ENCODE data around the gene AJAP1.

AJAP1 gene

GRCh38 chr1:4631321-4631720 lies 23.1 kb upstream of the AJAP1 start:
- no peak for DNase-seq (ENCODE audit: low read depth)

GRCh38 chr1:4633346-4633745 lies 21.1 kb upstream of the AJAP1 start:
- DNase-seq (ENCODE audit: low read depth): no peak

GRCh38 chr1:4634156-4634792 lies 20.1 kb upstream of the AJAP1 start:
- DNase-seq (ENCODE audit: low read depth): no peak

GRCh38 chr1:4634793-4635406 lies 19.5 kb upstream of the AJAP1 start:
- DNase-seq (ENCODE audit: low read depth): no peak

- DNase-seq (ENCODE audit: low read depth): no peak
These were observed 18.2 kb upstream of the AJAP1 start for GRCh38 chr1:4636186-4636585.

GRCh38 chr1:4636644-4637380 lies 17.6 kb upstream of the AJAP1 start:
- DNase-seq (ENCODE audit: low read depth): no peak

- DNase-seq (ENCODE audit: low read depth): no peak
These were observed 16.6 kb upstream of the AJAP1 start for GRCh38 chr1:4637616-4638344.

- no peak for DNase-seq (ENCODE audit: low read depth)
These were observed 16.1 kb upstream of the AJAP1 start for GRCh38 chr1:4638345-4638729.

GRCh38 chr1:4640931-4641330 lies 13.5 kb upstream of the AJAP1 start:
- DNase-seq (ENCODE audit: low read depth): no peak

- no peak for DNase-seq (ENCODE audit: low read depth)
These were observed 7.0 kb upstream of the AJAP1 start for GRCh38 chr1:4647391-4647790.

- no peak for DNase-seq (ENCODE audit: low read depth)
These were observed 5.8 kb upstream of the AJAP1 start for GRCh38 chr1:4648657-4649056.

GRCh38 chr1:4650481-4650880 lies 3.9 kb upstream of the AJAP1 start:
- DNase-seq (ENCODE audit: low read depth): peak; percentile 89

GRCh38 chr1:4650981-4651380 lies 3.4 kb upstream of the AJAP1 start:
- no peak for DNase-seq (ENCODE audit: low read depth)

- peak; percentile 61 for DNase-seq (ENCODE audit: low read depth)
These were observed 1.6 kb upstream of the AJAP1 start for GRCh38 chr1:4652631-4653327.

- DNase-seq (ENCODE audit: low read depth): no peak
These were observed 1.1 kb upstream of the AJAP1 start for GRCh38 chr1:4653328-4653660.

GRCh38 chr1:4654764-4655673 lies 610 bp downstream of the AJAP1 start:
- DNase-seq (ENCODE audit: low read depth): peak; percentile 34

- peak; percentile 84 for DNase-seq (ENCODE audit: low read depth)
These were observed 1.5 kb downstream of the AJAP1 start for GRCh38 chr1:4655674-4656532.

GRCh38 chr1:4656533-4657140 lies 2.2 kb downstream of the AJAP1 start:
- no peak for DNase-seq (ENCODE audit: low read depth)

- no peak for DNase-seq (ENCODE audit: low read depth)
These were observed 2.9 kb downstream of the AJAP1 start for GRCh38 chr1:4657244-4657789.
